ENCODE results near the gene TBCE. TPM values are rescaled to one million over a fixed set of nuclear protein-coding genes. Genes with fewer than 3 reads are reported as not detected.
A peak's percentile ranks its signal among the peaks of the same experiment; 100 is the strongest.

The TBCE gene
- total RNA-seq, 1 experiment from 2014 or later: 20.8 TPM

DNA sequence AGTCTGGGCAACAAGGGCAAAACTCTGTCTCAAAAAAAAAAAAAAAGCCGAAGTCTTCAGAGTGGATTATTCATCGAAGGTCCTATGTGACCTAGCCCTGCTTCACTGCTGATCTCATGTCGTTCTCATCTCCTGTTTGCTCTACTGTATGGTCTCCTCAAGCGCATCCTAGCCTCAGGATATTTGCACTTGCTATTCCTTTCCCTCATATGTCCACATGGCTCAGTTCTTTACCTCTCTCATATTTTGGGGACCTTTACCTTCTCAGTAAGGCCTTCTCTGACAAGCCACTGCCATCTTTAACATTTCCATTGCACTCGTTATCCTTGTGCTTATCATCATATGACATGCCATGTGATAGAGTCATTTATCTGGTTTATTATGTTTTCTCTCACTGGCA lies 2.6 kb downstream of the TBCE start:
- H3K9me2 ChIP-seq (ENCODE audit: insufficient read depth): no peaks in the 10 kb centered on the region
- POLR2A ChIA-PET: no interaction called here
- no peak overlapping the region for H3K27ac ChIP-seq (ENCODE audit: low read depth, low read length)
- H3K4me2 ChIP-seq (ENCODE audit: low read length): no peak overlapping the region
- H3K27me3 ChIP-seq (ENCODE audit: insufficient read depth, low read length): no peaks in the 10 kb centered on the region
- ATAC-seq: no peak
- CTCF ChIA-PET: no interaction called here
- no peak overlapping the region for H3K4me3 ChIP-seq (replicated peaks in 1 of 2; ENCODE audit: low read depth in 1 of 2, low read length in 2 of 2)
- no peak overlapping the region for H2AFZ ChIP-seq (ENCODE audit: low read depth, low read length, poor library complexity, severe bottlenecking)
- H3K36me3 ChIP-seq (ENCODE audit: control insufficient read depth in 1 of 2, insufficient read depth in 2 of 2, low read length in 2 of 2): no peaks in the 10 kb centered on the region
- H3K79me2 ChIP-seq (ENCODE audit: insufficient read depth, low read length): peaks cover 40% of the 10 kb centered on the region
- H3K4me1 ChIP-seq (ENCODE audit: control insufficient read depth in 1 of 2, insufficient read depth in 2 of 2, low read length in 2 of 2): peaks cover 0 to 18% of the 10 kb centered on the region in 2 experiments; a peak in 3 of 4 replicates
- BruUV-seq (replicated peaks): TSS peak; percentile 26
- H3K9ac ChIP-seq (ENCODE audit: low read length): no peak overlapping the region
- RAD21 ChIA-PET (ENCODE audit: low non-redundant PET in 1 of 2, low total read pairs in 2 of 2, uncharacterized antibody in 2 of 2, unreplicated experiment in 2 of 2): no interaction called here
- no peaks in the 10 kb centered on the region for H4K20me1 ChIP-seq (ENCODE audit: insufficient read depth)
- no peaks in the 10 kb centered on the region for H3K9me3 ChIP-seq (ENCODE audit: control insufficient read depth in 1 of 2, insufficient read depth in 1 of 2, low read depth in 1 of 2, low read length in 2 of 2)
- DNase-seq (ENCODE audit: low read depth, low spot score): no peak
- TF ChIP-seq POLR2A (IDR thresholded peaks at IDR 0.05; ENCODE audit: borderline replicate concordance, extremely low read depth, insufficient read depth, insufficient read length) (no peak), ZFX (IDR thresholded peaks at IDR 0.05) (no peak), ZNF274 (IDR thresholded peaks at IDR 0.05; ENCODE audit: low read depth, low read length) (no peak), SRF (IDR thresholded peaks at IDR 0.05; ENCODE audit: low read depth) (no peak), TCF7L2 (IDR thresholded peaks at IDR 0.05; ENCODE audit: borderline replicate concordance, extremely low read depth, insufficient read depth, insufficient read length) (no peak), SIN3A (IDR thresholded peaks at IDR 0.05; ENCODE audit: low read depth) (no peak)
- TF ChIP-seq, protein P1, sequence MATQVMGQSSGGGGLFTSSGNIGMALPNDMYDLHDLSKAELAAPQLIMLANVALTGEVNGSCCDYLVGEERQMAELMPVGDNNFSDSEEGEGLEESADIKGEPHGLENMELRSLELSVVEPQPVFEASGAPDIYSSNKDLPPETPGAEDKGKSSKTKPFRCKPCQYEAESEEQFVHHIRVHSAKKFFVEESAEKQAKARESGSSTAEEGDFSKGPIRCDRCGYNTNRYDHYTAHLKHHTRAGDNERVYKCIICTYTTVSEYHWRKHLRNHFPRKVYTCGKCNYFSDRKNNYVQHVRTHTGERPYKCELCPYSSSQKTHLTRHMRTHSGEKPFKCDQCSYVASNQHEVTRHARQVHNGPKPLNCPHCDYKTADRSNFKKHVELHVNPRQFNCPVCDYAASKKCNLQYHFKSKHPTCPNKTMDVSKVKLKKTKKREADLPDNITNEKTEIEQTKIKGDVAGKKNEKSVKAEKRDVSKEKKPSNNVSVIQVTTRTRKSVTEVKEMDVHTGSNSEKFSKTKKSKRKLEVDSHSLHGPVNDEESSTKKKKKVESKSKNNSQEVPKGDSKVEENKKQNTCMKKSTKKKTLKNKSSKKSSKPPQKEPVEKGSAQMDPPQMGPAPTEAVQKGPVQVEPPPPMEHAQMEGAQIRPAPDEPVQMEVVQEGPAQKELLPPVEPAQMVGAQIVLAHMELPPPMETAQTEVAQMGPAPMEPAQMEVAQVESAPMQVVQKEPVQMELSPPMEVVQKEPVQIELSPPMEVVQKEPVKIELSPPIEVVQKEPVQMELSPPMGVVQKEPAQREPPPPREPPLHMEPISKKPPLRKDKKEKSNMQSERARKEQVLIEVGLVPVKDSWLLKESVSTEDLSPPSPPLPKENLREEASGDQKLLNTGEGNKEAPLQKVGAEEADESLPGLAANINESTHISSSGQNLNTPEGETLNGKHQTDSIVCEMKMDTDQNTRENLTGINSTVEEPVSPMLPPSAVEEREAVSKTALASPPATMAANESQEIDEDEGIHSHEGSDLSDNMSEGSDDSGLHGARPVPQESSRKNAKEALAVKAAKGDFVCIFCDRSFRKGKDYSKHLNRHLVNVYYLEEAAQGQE (IDR thresholded peaks at IDR 0.05; ENCODE audit: low read depth): no peak
- intact Hi-C loops (cut with micrococcal nuclease): no loop called here

Data from HCT116 (cell line).